Endothelial cell of umbilical vein (primary cell): Measurements from ENCODE around the gene STMN1. TPM values are rescaled to one million over a fixed set of nuclear protein-coding genes. Genes with fewer than 3 reads are reported as not detected.
A peak's percentile ranks its signal among the peaks of the same experiment; 100 is the strongest.

Experiments used
- BruUV-seq: library from RNA; stranded (reverse); fragments of 400-500 nt; replicated peaks from 2 replicates; lab custom pipeline; 2021; lab: Mats Ljungman, UMichigan
- CTCF ChIA-PET: fragments of 300-600, 350-600 bp; sonication (Branson Sonifier 250); formaldehyde crosslinking; loops from one replicate; lab custom pipeline; 2021; ENCODE audit warnings: antibody characterized with exemption, inconsistent platforms; lab: Charles Lee
- POLR2A ChIA-PET: fragments of 300-600, 350-600 bp; sonication (Branson Sonifier 250); formaldehyde crosslinking; loops from one replicate; lab custom pipeline; 2021; ENCODE audit warnings: antibody characterized with exemption, inconsistent platforms; lab: Charles Lee
- DNase-seq: peaks from one replicate; pipeline ENCODE4 v3.0.0-alpha.2; 2011; ENCODE audit warnings: low read depth, low spot score
- FAIRE-seq: peaks from 2 replicates; lab custom pipeline; 2011; peaks lifted over from hg19 to GRCh38; lab: Jason Lieb, UNC
- H2AFZ ChIP-seq: 2 replicates; pipeline ENCODE4 v1.6.0; 2012; ENCODE audit warnings: low read depth, low read length, control low read depth, inconsistent platforms
- H3K27ac ChIP-seq: 2 replicates; pipeline ENCODE4 v1.5.1; 2011; ENCODE audit warnings: low read depth, mild to moderate bottlenecking, control low read depth, low read length, moderate library complexity; ENCODE audit not compliant: insufficient read depth
- H3K27me3 ChIP-seq, 2 experiments: 2 replicates each; pipeline versions ENCODE4 v1.6.0 to v1.6.1; 2011; ENCODE audit warnings: low read length in 2 of 2, mixed read lengths in 1 of 2; ENCODE audit not compliant: control insufficient read depth in 2 of 2, insufficient read depth in 2 of 2
- H3K36me3 ChIP-seq, 2 experiments: 2 replicates in 1 of 2; 3 replicates in 1 of 2; pipeline ENCODE4 v1.5.1; 2011; ENCODE audit warnings: low read length in 2 of 2, mild to moderate bottlenecking in 1 of 2, moderate library complexity in 1 of 2; ENCODE audit not compliant: control insufficient read depth in 2 of 2, insufficient read depth in 2 of 2; ENCODE audit errors: extremely low read depth in 1 of 2
- H3K4me1 ChIP-seq: 3 replicates; pipeline ENCODE4 v1.5.1; 2011; ENCODE audit warnings: mild to moderate bottlenecking, low read length; ENCODE audit not compliant: control insufficient read depth, insufficient read depth; ENCODE audit errors: extremely low read depth
- H3K4me2 ChIP-seq: 2 replicates; pipeline ENCODE4 v1.6.1; 2011; ENCODE audit warnings: low read length, control low read depth, mixed read lengths; ENCODE audit not compliant: insufficient read depth
- H3K4me3 ChIP-seq, 3 experiments: fragments of 200-600 bp in 1 of 3; sonication (generic), shearing (Covaris generic) in 1 of 3; replicated peaks in 1 of 3; 2 replicates each; pipeline ENCODE4 v1.5.1; 2011 to 2016; ENCODE audit warnings: control low read depth in 3 of 3, low read length in 3 of 3, mild to moderate bottlenecking in 2 of 3, inconsistent platforms in 1 of 3, low read depth in 1 of 3, moderate library complexity in 1 of 3; ENCODE audit not compliant: insufficient read depth in 1 of 3
- H3K79me2 ChIP-seq: 2 replicates; pipeline ENCODE4 v1.6.0; 2012; ENCODE audit warnings: low read length, inconsistent platforms; ENCODE audit not compliant: control insufficient read depth, insufficient read depth
- H3K9ac ChIP-seq: replicated peaks from 2 replicates; pipeline ENCODE3; 2011; ENCODE audit warnings: low read length, control low read depth; ENCODE audit not compliant: insufficient read depth; ENCODE audit errors: extremely low read depth
- H3K9me1 ChIP-seq: replicated peaks from 3 replicates; pipeline ENCODE4 v1.6.0; 2011; ENCODE audit warnings: mild to moderate bottlenecking, low read length; ENCODE audit not compliant: control insufficient read depth, insufficient read depth; ENCODE audit errors: extremely low read depth
- H3K9me3 ChIP-seq: replicated peaks from 2 replicates; pipeline ENCODE4 v1.5.1; 2012; ENCODE audit warnings: low read length, inconsistent platforms; ENCODE audit not compliant: control insufficient read depth, insufficient read depth
- H4K20me1 ChIP-seq: replicated peaks from 2 replicates; pipeline ENCODE3; 2011; ENCODE audit warnings: mild to moderate bottlenecking, low read length; ENCODE audit not compliant: control insufficient read depth, insufficient read depth; ENCODE audit errors: extremely low read depth
- EZH2 ChIP-seq: IDR thresholded peaks from 2 replicates; pipeline ENCODE4 v1.6.1; 2012; ENCODE audit warnings: borderline replicate concordance, low read depth, mild to moderate bottlenecking, moderate library complexity, low read length, inconsistent platforms; ENCODE audit not compliant: severe bottlenecking
- FOS ChIP-seq: IDR thresholded peaks from 2 replicates; pipeline ENCODE4 v1.6.1; 2011; ENCODE audit warnings: mild to moderate bottlenecking, low read length, moderate library complexity, borderline replicate concordance; ENCODE audit not compliant: insufficient read depth
- GATA2 ChIP-seq: IDR thresholded peaks from 2 replicates; pipeline ENCODE4 v1.7.0; 2011; ENCODE audit warnings: low read depth, mild to moderate bottlenecking, moderate library complexity, mixed read lengths, low read length; ENCODE audit not compliant: insufficient read length, insufficient read depth
- JUN ChIP-seq: IDR thresholded peaks from 2 replicates; pipeline ENCODE4 v1.6.1; 2011; ENCODE audit warnings: borderline replicate concordance, low read depth; ENCODE audit not compliant: insufficient read length, insufficient read depth
- MYC ChIP-seq: IDR thresholded peaks from one replicate; pipeline ENCODE4 v1.6.1; 2011; ENCODE audit warnings: mild to moderate bottlenecking, low read depth, low read length
- POLR2A ChIP-seq: IDR thresholded peaks from 2 replicates; pipeline ENCODE4 v1.6.1; 2012; ENCODE audit warnings: low read depth, mild to moderate bottlenecking, control low read depth, low read length
- POLR2AphosphoS5 ChIP-seq: IDR thresholded peaks from 2 replicates; pipeline ENCODE4 v1.6.1; 2012; ENCODE audit warnings: low read depth, mild to moderate bottlenecking, control low read depth, low read length, moderate library complexity; ENCODE audit not compliant: insufficient read depth
- dilution Hi-C: fragments of 300-500 bp; cut with MboI; formaldehyde crosslinking; loops from one replicate; pipeline ENCODE4 v1.15.0; 2019; ENCODE audit warnings: low sequenced_read_pairs; ENCODE audit not compliant: extremely low pct_ligation_motif_present
- intact Hi-C: fragments of 100-400 bp; cut with micrococcal nuclease; formaldehyde crosslinking; loops from one replicate; pipeline ENCODE4 v1.10.0; 2022
- polyA plus RNA-seq, 4 experiments: library from polyadenylated mRNA; depleted of rRNA in 3 of 4; stranded (reverse) in 3 of 4; unstranded in 1 of 4; fragments of >200 nt; gene quantifications; 2 replicates each; pipeline versions ENCODE4 v1.2.1 to v1.2.3, GENCODE V29; 2011 to 2012; ENCODE audit warnings: missing spikeins in 1 of 4
- total RNA-seq: library from RNA; stranded (reverse); gene quantifications from 2 replicates; pipeline ENCODE4 v1.2.3, GENCODE V29; 2021
- TF ChIP-seq, protein P1 (sequence below): IDR thresholded peaks from 2 replicates; pipeline ENCODE4 v1.6.1; 2011; ENCODE audit not compliant: insufficient read depth, insufficient read length
- TF ChIP-seq, protein P2 (sequence below), 2 donors: IDR thresholded peaks; 1 replicate in 1 of 2; 2 replicates in 1 of 2; pipeline ENCODE4 v1.5.1; 2011; ENCODE audit warnings: low read length in 2 of 2, mild to moderate bottlenecking in 2 of 2, moderate library complexity in 2 of 2, control low read depth in 1 of 2, inconsistent platforms in 1 of 2, low read depth in 1 of 2; ENCODE audit not compliant: insufficient read depth in 1 of 2; ENCODE audit errors: extremely low read depth in 1 of 2

Gene STMN1
- total and polyA plus RNA-seq, 2 donors (not counting 3 experiments of a cell fraction or from before 2014, with no cell fraction given), result 102 to 503 TPM

DNA sequence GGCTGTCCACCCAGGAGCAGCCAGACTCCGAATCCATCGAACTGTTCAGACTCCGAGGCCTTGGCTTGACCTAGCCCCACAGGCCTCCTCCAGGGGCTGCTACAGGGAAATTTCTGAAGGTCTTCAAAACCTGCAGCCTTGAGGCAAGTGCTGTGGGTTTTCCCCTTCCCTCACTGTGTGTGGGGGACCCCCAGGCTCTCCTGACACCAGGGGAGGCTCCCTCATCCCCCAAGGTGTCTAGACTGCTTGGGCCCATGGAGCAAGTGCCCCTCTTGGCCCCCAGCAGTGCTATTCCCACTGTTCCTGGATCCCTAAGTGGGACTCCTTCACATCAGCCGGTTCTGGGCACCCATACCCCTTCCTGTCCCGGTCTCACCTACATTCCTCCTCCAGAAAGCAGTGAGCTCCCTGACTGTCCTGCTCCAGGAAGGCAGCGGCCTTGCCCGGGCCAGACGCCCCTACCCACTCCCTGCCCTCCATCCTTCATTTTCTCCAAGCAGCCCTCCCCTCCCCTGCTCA, 31.5 kb downstream of the STMN1 start:
- Histone ChIP-seq H3K9ac (peak overlapping the region; percentile 20), H3K4me1 (peaks cover 15% of the 10 kb centered on the region), H3K27me3 (no peaks in the 10 kb centered on the region), H3K9me3 (no peaks in the 10 kb centered on the region), H3K79me2 (no peaks in the 10 kb centered on the region), H3K4me2 (peak overlapping the region; percentile 45), H3K9me1 (no peaks in the 10 kb centered on the region), H2AFZ (peak overlapping the region; percentile 91), H3K4me3 (peak overlapping the region; percentile 33 to 54 (median 43)), H3K36me3 (no peaks in the 10 kb centered on the region), H3K27ac (no peak overlapping the region), H4K20me1 (no peaks in the 10 kb centered on the region)
- dilution Hi-C loops, result loop anchor here (25.0 kb wide), 1 partner anchor 113 kb away; the partner anchor contains the start of gene PAFAH2
- CTCF ChIA-PET, result interaction anchor here (1.0 to 2.9 kb wide), 6 partner anchors 13 to 125 kb away, joined by 3 to 20 read pairs (median 4); partner anchors contain the start of gene PAFAH2
- intact Hi-C loops, result loop anchor here (1.0 kb wide), 1 partner anchor 15 kb away; the partner anchor contains the start of gene AUNIP
- DNase-seq (no peak), FAIRE-seq (no peak)
- POLR2A ChIA-PET, result interaction anchor here (0.6 kb wide), 1 partner anchor 31 kb away, joined by 3 read pairs; no protein-coding TSS in a partner anchor
- TF ChIP-seq FOS (no peak), POLR2A (no peak), EZH2 (no peak), GATA2 (no peak), MYC (no peak), JUN (no peak), POLR2AphosphoS5 (no peak)
- TF ChIP-seq, protein P1, sequence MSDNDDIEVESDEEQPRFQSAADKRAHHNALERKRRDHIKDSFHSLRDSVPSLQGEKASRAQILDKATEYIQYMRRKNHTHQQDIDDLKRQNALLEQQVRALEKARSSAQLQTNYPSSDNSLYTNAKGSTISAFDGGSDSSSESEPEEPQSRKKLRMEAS, result no peak
- TF ChIP-seq, protein P2, sequence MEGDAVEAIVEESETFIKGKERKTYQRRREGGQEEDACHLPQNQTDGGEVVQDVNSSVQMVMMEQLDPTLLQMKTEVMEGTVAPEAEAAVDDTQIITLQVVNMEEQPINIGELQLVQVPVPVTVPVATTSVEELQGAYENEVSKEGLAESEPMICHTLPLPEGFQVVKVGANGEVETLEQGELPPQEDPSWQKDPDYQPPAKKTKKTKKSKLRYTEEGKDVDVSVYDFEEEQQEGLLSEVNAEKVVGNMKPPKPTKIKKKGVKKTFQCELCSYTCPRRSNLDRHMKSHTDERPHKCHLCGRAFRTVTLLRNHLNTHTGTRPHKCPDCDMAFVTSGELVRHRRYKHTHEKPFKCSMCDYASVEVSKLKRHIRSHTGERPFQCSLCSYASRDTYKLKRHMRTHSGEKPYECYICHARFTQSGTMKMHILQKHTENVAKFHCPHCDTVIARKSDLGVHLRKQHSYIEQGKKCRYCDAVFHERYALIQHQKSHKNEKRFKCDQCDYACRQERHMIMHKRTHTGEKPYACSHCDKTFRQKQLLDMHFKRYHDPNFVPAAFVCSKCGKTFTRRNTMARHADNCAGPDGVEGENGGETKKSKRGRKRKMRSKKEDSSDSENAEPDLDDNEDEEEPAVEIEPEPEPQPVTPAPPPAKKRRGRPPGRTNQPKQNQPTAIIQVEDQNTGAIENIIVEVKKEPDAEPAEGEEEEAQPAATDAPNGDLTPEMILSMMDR (IDR thresholded peaks at IDR 0.05; ENCODE audit: extremely low read depth in 1 of 2, insufficient read depth in 1 of 2, low read depth in 1 of 2, low read length in 2 of 2), result no peak
- no TSS peak for BruUV-seq
